H1 (cell line): ENCODE results near the gene SIRT3. TPM values are rescaled to one million over a fixed set of nuclear protein-coding genes. Genes with fewer than 3 reads are reported as not detected.

Experiments used
- ATF3 ChIP-seq: IDR thresholded peaks from 2 replicates; pipeline ENCODE4 v1.6.1; 2011; ENCODE audit warnings: low read depth, mild to moderate bottlenecking, low read length; ENCODE audit not compliant: insufficient read depth
- CBX8 ChIP-seq: fragments of 300-800, 300-1000 bp; sonication (generic); IDR thresholded peaks from 2 replicates; pipeline ENCODE4 v1.7.1; 2016; ENCODE audit warnings: low read depth, low read length, borderline replicate concordance
- CHD7 ChIP-seq: fragments of 300-600 bp; sonication (generic); IDR thresholded peaks from 2 replicates; pipeline ENCODE4 v1.7.1; 2012; ENCODE audit warnings: low read length, moderate library complexity, mild to moderate bottlenecking, inconsistent platforms; ENCODE audit not compliant: insufficient replicate concordance
- EP300 ChIP-seq, 2 experiments: IDR thresholded peaks; 1 replicate in 1 of 2; 2 replicates in 1 of 2; pipeline ENCODE4 v1.6.1; 2011 to 2012; ENCODE audit warnings: low read depth in 2 of 2, low read length in 2 of 2, mild to moderate bottlenecking in 2 of 2, borderline replicate concordance in 1 of 2, inconsistent platforms in 1 of 2, moderate library complexity in 1 of 2
- HDAC6 ChIP-seq: IDR thresholded peaks from one replicate; pipeline ENCODE4 v1.7.1; 2012; ENCODE audit warnings: low read depth, mild to moderate bottlenecking, inconsistent platforms, low read length, moderate library complexity
- RNF2 ChIP-seq: fragments of 200-900, 300-1000 bp; sonication (generic); IDR thresholded peaks from 2 replicates; pipeline ENCODE4 v1.7.1; 2016; ENCODE audit warnings: borderline replicate concordance, low read depth, mild to moderate bottlenecking, antibody characterized with exemption, low read length; ENCODE audit not compliant: poor library complexity, severe bottlenecking; ENCODE audit errors: missing control alignments
- SRF ChIP-seq: IDR thresholded peaks from 2 replicates; pipeline ENCODE4 v1.6.1; 2011; ENCODE audit warnings: mild to moderate bottlenecking, low read depth, low read length, moderate library complexity
- TEAD4 ChIP-seq: IDR thresholded peaks from 2 replicates; pipeline ENCODE4 v1.6.1; 2012; ENCODE audit warnings: low read depth, low read length, inconsistent platforms, mixed read lengths
- polyA plus RNA-seq, 7 experiments: library from polyadenylated mRNA; depleted of rRNA in 3 of 7; stranded (reverse) in 5 of 7; unstranded in 2 of 7; fragments of >200 nt in 5 of 7; fragments of 200-250 nt in 2 of 7; gene quantifications; 1 replicate in 5 of 7; 2 replicates in 1 of 7; 4 replicates in 1 of 7; pipeline versions ENCODE4 v1.2.1 to v1.2.3, GENCODE V29; 2011 to 2013; ENCODE audit warnings: missing spikeins in 2 of 7, mixed read lengths in 2 of 7
- total RNA-seq: library from RNA; stranded (reverse); fragmentation: NEBNext Ultra II Directional; extraction: Animal tissue kit (Norgen Biotek cat#: 25700); gene quantifications from 2 replicates; pipeline ENCODE4 v1.2.1, GENCODE V29; 2021

The SIRT3 gene
- total and polyA plus RNA-seq, 2 of the 8 experiments (the other 6 are each of a cell fraction or from before 2014, with no cell fraction given), result 14.3 to 21.6 TPM

- TF ChIP-seq CHD7, result no peak
- no peak for TF ChIP-seq HDAC6
- TF ChIP-seq CBX8, result no peak
- no peak for TF ChIP-seq ATF3
- no peak for TF ChIP-seq TEAD4
- TF ChIP-seq EP300 (IDR thresholded peaks at IDR 0.05; ENCODE audit: borderline replicate concordance in 1 of 2, low read depth in 2 of 2, low read length in 2 of 2), result no peak
- TF ChIP-seq RNF2, result no peak
- no peak for TF ChIP-seq SRF
These were observed 30.7 kb downstream of the SIRT3 start (continued) for GRCh38 chr11:205221-206001.
